ENCODE measurements around the gene HCK. TPM values are rescaled to one million over a fixed set of nuclear protein-coding genes. Genes with fewer than 3 reads are reported as not detected.

HCK gene
- total RNA-seq, 2 experiments from 2014 or later: not detected

DNA sequence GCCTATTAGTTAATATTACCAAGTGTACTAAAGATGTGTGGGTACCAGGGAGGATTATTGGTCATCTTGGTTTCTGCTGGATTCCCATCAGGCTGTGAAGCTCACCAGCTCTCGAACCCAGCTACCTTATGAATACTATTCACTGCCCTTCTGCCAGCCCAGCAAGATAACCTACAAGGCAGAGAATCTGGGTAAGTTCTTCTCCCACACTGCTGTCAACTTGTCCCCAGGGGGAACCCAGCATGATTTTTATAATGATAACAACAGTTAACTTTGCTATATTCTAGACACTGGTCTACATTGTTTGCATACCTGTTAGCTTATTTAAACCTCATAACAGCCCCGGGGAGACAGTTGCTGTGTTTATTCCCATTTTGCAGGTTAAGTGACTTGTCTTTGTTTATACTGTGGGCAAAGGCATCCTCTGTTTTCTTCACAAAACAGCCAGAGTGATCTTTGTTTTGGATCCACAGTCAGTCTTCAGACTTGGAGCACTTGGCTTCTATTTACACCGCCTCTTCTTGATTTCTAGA lies 84.0 kb downstream of the HCK start:
- peaks cover 31% of the 10 kb centered on the region for H3K36me3 Mint-ChIP-seq
- H3K27me3 Mint-ChIP-seq: no peaks in the 10 kb centered on the region
- no peak overlapping the region for H3K4me3 Mint-ChIP-seq
- no peak overlapping the region for H3K27ac Mint-ChIP-seq
- H3K9me3 Mint-ChIP-seq: no peaks in the 10 kb centered on the region
- H3K4me1 Mint-ChIP-seq: peaks cover 13% of the 10 kb centered on the region
- no peak for DNase-seq

DNA sequence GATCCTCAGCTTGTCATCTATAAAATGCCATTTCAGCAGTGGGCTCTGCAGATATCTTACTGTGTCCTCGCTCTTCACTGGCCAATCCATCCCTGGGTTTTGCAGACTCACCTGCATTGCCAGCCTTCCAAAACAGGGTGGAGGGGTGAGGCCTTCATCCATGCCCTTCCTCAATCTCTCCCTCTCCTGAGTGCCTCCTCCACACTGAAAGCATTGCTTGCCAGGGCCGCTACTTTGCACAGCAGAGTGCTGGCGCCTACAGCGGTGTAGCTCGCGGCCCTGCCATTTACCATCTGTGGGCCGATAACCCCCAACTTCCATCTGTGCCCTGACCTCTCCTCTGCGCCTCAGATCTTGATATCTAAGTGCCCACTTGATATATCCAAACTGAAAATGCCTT lies 86.9 kb downstream of the HCK start:
- DNase-seq: no peak
- no peaks in the 10 kb centered on the region for H3K27me3 Mint-ChIP-seq
- no peak overlapping the region for H3K27ac Mint-ChIP-seq
- no peaks in the 10 kb centered on the region for H3K4me1 Mint-ChIP-seq
- no peak overlapping the region for H3K4me3 Mint-ChIP-seq
- H3K9me3 Mint-ChIP-seq: no peaks in the 10 kb centered on the region
- H3K36me3 Mint-ChIP-seq: peaks cover 29% of the 10 kb centered on the region

DNA sequence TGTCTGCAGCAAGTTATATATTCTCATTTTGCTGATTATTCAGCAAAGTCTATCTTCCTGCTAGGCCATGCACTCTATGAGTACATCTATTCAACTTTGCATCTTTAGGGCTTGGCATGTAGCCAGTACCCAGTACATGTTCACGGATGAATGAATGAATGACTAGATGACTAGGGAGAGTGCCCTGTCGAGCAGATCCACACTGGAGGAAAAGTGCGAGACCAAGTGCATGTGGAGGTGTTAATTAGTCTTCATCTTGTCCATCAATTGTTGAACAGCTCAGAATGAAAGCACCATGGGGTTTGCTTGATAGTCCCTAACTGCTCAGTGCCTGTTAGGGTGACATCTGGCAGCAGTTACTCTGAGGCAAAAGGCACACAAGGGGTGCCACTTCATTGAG lies 87.9 kb downstream of the HCK start:
- H3K27me3 Mint-ChIP-seq: no peaks in the 10 kb centered on the region
- H3K27ac Mint-ChIP-seq: no peak overlapping the region
- H3K36me3 Mint-ChIP-seq: peaks cover 32% of the 10 kb centered on the region
- no peak for DNase-seq
- H3K9me3 Mint-ChIP-seq: no peaks in the 10 kb centered on the region
- no peak overlapping the region for H3K4me3 Mint-ChIP-seq
- no peaks in the 10 kb centered on the region for H3K4me1 Mint-ChIP-seq

DNA sequence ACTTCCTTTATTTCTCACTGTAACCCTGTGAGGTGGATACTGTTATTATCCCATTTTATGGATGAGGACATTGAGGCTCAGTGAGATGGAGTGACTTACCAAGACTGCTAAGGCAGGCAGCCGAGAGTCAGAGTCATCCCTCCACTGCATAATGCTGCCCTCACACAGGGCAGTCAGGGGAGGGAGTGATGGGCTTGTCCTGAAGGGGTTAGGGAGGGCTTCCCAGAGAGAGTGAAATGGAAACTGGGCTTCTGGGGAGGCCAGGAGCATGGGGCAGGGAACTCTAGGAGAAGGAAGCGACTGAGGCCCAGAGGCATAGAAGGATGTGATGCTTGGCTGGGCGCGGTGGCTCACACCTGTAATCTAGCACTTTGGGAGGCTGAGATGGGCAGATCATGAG lies 88.6 kb downstream of the HCK start:
- peaks cover 34% of the 10 kb centered on the region for H3K36me3 Mint-ChIP-seq
- no peaks in the 10 kb centered on the region for H3K27me3 Mint-ChIP-seq
- H3K27ac Mint-ChIP-seq: no peak overlapping the region
- no peaks in the 10 kb centered on the region for H3K9me3 Mint-ChIP-seq
- DNase-seq: no peak
- H3K4me3 Mint-ChIP-seq: no peak overlapping the region
- no peaks in the 10 kb centered on the region for H3K4me1 Mint-ChIP-seq

DNA sequence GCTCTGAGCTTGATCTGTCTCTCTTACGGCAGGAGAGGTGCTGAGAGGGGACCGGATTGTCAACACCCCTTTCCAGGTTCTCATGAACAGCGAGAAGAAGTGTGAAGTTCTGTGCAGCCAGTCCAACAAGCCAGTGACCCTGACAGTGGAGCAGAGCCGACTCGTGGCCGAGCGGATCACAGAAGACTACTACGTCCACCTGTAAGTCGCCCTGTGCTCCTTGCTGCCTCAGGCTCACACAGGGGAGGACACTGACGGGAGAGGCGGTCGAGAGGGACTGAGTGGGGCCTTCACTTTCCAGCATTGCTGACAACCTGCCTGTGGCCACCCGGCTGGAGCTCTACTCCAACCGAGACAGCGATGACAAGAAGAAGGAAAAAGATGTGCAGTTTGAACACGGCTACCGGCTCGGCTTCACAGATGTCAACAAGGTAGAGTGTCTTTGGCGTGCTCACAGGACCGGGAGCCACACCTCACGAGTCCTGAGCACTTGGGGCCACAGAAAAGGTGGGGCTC lies 89.5 kb downstream of the HCK start:
- Mint-ChIP-seq H3K4me1 (no peaks in the 10 kb centered on the region), H3K36me3 (peaks cover 36% of the 10 kb centered on the region), H3K27me3 (no peaks in the 10 kb centered on the region), H3K9me3 (no peaks in the 10 kb centered on the region), H3K4me3 (no peak overlapping the region), H3K27ac (no peak overlapping the region)
- no peak for DNase-seq

DNA sequence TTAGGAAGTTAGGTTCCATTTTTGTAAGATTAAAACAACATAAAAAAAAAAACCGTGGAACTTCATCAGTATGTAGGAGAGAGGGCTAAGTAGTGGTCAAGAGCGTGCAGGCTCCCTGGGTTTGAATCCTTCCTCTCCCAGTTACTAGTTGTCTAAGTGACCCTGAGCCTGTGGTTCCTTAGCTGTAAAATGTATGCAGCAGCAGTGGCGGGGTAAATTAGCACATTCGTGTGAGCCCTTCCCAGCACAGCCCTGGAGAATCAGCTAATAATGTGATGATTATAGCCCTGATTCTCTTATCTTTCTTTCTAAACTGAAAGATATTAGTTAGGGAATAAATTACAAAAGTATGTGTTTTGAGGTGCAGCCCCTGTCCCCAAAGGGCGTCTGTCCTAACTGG lies 90.0 kb downstream of the HCK start:
- H3K9me3 Mint-ChIP-seq: no peaks in the 10 kb centered on the region
- DNase-seq: no peak
- H3K4me3 Mint-ChIP-seq: no peak overlapping the region
- H3K27ac Mint-ChIP-seq: no peak overlapping the region
- peaks cover 34% of the 10 kb centered on the region for H3K36me3 Mint-ChIP-seq
- no peaks in the 10 kb centered on the region for H3K4me1 Mint-ChIP-seq
- H3K27me3 Mint-ChIP-seq: no peaks in the 10 kb centered on the region

DNA sequence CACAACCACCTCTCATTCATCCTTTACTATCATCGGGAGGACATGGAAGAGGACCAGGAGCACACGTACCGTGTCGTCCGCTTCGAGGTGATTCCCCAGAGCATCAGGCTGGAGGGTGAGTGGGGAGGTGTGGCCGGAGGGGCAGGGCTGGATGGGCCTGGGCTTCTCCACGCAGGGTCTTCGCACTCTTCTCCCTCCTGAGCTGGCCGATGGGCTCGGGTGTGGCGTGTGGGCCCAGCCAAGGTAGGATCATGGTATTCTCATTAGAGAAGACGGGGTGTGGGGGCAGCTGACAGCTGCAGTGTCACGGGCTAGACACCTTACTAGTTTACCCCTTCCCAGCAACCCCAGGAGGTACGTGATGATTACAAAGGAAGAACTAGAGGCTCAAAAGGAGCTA lies 90.9 kb downstream of the HCK start:
- H3K27me3 Mint-ChIP-seq: no peaks in the 10 kb centered on the region
- H3K4me3 Mint-ChIP-seq: no peak overlapping the region
- H3K27ac Mint-ChIP-seq: no peak overlapping the region
- H3K36me3 Mint-ChIP-seq: peaks cover 30% of the 10 kb centered on the region
- no peaks in the 10 kb centered on the region for H3K9me3 Mint-ChIP-seq
- no peak for DNase-seq
- no peaks in the 10 kb centered on the region for H3K4me1 Mint-ChIP-seq

DNA sequence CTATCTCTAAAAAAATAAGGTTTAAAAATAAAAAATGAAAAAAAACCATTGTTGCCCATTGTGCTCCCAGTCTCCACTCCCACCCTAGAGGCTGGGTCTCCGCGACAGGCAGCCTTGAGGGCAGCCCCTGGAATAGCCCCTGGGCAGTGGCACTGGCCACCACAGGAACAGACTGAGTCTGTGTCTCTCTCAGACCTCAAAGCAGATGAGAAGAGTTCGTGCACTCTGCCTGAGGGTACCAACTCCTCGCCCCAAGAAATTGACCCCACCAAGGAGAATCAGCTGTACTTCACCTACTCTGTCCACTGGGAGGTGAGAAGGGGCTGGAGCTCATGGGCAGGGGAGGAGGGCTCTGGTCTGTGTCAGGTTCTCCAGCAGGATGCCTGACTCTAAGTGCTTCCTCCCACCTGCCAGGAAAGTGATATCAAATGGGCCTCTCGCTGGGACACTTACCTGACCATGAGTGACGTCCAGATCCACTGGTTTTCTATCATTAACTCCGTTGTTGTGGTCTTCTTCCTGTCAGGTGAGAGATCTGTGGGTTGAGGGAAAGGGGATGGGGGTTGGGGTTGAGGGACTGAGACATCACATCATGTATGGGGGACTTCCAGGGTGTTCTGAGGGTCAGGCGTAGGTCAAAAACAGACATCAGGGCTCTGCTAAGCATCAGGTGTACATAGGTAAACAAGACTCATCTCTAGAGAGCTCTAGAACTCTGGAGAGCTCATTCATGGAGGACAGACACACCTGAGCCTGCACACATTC lies 93.0 kb downstream of the HCK start:
- no peaks in the 10 kb centered on the region for H3K4me1 Mint-ChIP-seq
- H3K27ac Mint-ChIP-seq: no peak overlapping the region
- DNase-seq: no peak
- H3K27me3 Mint-ChIP-seq: no peaks in the 10 kb centered on the region
- H3K9me3 Mint-ChIP-seq: no peaks in the 10 kb centered on the region
- peaks cover 23% of the 10 kb centered on the region for H3K36me3 Mint-ChIP-seq
- H3K4me3 Mint-ChIP-seq: no peak overlapping the region

DNA sequence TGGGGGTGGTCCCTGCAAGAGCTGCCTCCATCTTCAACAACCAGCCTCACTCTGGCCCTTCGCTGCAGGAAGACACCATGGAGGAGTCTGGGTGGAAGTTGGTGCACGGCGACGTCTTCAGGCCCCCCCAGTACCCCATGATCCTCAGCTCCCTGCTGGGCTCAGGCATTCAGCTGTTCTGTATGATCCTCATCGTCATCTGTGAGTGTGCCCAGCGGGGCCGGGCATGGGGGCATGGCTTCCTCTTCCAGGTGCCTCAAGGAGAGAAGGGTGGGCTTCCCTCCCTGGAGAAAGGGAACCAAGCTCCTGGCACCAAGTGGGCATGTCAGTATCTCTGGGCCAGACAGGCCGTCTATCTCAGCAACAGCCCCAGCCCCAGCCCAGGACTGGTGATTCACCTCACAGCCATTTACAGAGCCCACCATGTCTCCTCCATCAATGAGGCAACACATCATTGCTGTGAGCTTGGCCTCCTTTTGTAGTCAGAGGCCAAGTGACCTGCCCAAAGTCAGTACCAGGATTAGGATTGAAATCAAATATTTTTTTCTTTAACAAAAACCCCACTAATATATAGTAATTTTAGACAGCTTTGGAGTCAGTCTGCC lies 97.6 kb downstream of the HCK start:
- H3K27me3 Mint-ChIP-seq: no peaks in the 10 kb centered on the region
- DNase-seq: no peak
- H3K9me3 Mint-ChIP-seq: no peaks in the 10 kb centered on the region
- H3K27ac Mint-ChIP-seq: no peak overlapping the region
- no peaks in the 10 kb centered on the region for H3K4me1 Mint-ChIP-seq
- peaks cover 23% of the 10 kb centered on the region for H3K36me3 Mint-ChIP-seq
- no peak overlapping the region for H3K4me3 Mint-ChIP-seq

DNA sequence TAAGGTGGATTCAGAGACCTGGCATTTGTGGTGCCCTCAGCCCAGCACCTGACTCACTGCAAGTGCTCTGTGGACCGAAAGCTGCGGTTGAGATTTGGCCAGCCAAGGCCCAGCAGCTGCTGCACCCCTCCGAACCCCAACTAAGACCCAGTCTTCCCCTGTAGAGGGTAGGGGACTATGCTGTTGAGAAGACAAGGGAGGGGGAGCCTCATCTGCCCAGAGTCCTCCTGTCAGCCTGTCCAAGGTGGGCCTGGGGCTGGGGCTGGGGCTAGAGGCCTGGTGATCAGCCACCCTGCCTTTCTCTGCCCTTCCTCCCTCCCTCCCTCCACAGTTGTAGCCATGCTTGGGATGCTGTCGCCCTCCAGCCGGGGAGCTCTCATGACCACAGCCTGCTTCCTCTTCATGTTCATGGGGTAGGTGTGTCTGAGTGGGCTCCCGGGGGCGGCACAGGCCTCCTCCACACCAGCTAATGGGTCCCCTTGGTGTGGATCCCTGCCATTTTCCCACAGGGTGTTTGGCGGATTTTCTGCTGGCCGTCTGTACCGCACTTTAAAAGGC lies 98.3 kb downstream of the HCK start:
- peaks cover 22% of the 10 kb centered on the region for H3K36me3 Mint-ChIP-seq
- no peak overlapping the region for H3K27ac Mint-ChIP-seq
- H3K27me3 Mint-ChIP-seq: no peaks in the 10 kb centered on the region

More for the DNA sequence above, 98.3 kb downstream of the HCK start:
- Mint-ChIP-seq H3K9me3 (no peaks in the 10 kb centered on the region), H3K4me3 (no peak overlapping the region), H3K4me1 (peaks cover 3% of the 10 kb centered on the region)
- DNase-seq: no peak

Other genes with a start within 250 kb of the HCK start
- gene MYLK2, start 232.9 kb upstream of the HCK start, total RNA-seq: under 1 TPM; 0.21 to 0.36 TPM
- not detected for gene FOXS1, start 206.6 kb upstream of the HCK start, total RNA-seq
- gene DUSP15, start 181.7 kb upstream of the HCK start, total RNA-seq: not detected
- not detected for gene TTLL9, start 181.6 kb upstream of the HCK start, total RNA-seq
- 10 to 100 TPM; 20.2 to 22.0 TPM for gene PDRG1, start 100.2 kb upstream of the HCK start, total RNA-seq
- under 1 TPM; 0.04 TPM for gene XKR7, start 84.1 kb upstream of the HCK start, total RNA-seq
- not detected for gene CCM2L, start 41.8 kb upstream of the HCK start, total RNA-seq
- gene TM9SF4, start 57.5 kb downstream of the HCK start, total RNA-seq: 10 to 100 TPM; 39.2 to 42.5 TPM
- 10 to 100 TPM; 86.9 to 87.2 TPM for gene PLAGL2, start 155.5 kb downstream of the HCK start, total RNA-seq
- gene POFUT1, start 155.6 kb downstream of the HCK start, total RNA-seq: 10 to 100 TPM; 64.0 to 65.7 TPM
- gene KIF3B, start 225.4 kb downstream of the HCK start, total RNA-seq: 10 to 100 TPM; 36.2 to 36.5 TPM

All from activated naive CD8-positive, alpha-beta T cell treated with anti-CD3 and anti-CD28 coated beads for 36 hours (primary cell).